BE2C (cell line): ENCODE data around the gene ANKRD35.
A peak's percentile ranks its signal among the peaks of the same experiment; 100 is the strongest.
"Not testable (repeated sequence)": the region's sequence is repeated elsewhere in the genome, so short reads cannot be mapped to it uniquely, and the experiment has no call there.

Experiments
- DNase-seq: peaks from one replicate; pipeline ENCODE4 v3.0.0-alpha.2; 2020
- H3K27me3 ChIP-seq: fragments of 250-450 bp; sonication (Bioruptor Pico); 2 replicates; pipeline ENCODE4 v1.5.1; 2020; ENCODE audit warnings: mild to moderate bottlenecking
- H3K36me3 ChIP-seq: fragments of 250-450 bp; sonication (Bioruptor Pico); 2 replicates; pipeline ENCODE4 v1.5.1; 2020; ENCODE audit warnings: mild to moderate bottlenecking
- H3K4me1 ChIP-seq: fragments of 250-450 bp; sonication (Bioruptor Pico); 2 replicates; pipeline ENCODE4 v1.5.1; 2020
- H3K4me3 ChIP-seq: 2 replicates; pipeline ENCODE4 v1.5.1; 2011; ENCODE audit warnings: low read depth, low read length
- H3K9me3 ChIP-seq: fragments of 250-450 bp; sonication (Bioruptor Pico); 2 replicates; pipeline ENCODE4 v1.5.1; 2020
- TF ChIP-seq, protein P1 (sequence below): IDR thresholded peaks from 2 replicates; pipeline ENCODE4 v1.5.1; 2012; ENCODE audit warnings: mild to moderate bottlenecking, low read depth, low read length

ANKRD35 gene

DNA sequence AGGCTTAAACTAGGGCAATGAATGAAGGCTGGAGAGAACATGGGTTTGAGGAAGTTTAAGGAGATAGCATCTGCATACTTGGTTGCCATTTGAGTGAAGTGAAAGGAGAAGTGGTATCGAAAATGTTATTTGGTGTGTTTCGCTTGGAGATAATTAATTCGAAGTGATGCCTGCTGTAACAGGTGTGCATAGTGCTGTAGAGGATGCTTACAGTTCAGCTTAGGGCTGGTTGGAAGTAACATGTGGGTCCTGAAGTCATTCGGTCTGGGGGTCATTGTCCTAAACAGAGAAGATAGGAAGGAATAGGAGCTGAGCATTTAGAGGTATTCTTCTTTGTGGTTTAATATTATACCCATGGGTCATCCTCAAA is 40.5 kb downstream of the ANKRD35 start:
- Histone ChIP-seq H3K9me3 (no peaks in the 10 kb centered on the region), H3K4me1 (no peaks in the 10 kb centered on the region), H3K27me3 (no peaks in the 10 kb centered on the region), H3K4me3 (peak overlapping the region; percentile 77), H3K36me3 (peaks cover 20% of the 10 kb centered on the region)
- TF ChIP-seq, protein P1, sequence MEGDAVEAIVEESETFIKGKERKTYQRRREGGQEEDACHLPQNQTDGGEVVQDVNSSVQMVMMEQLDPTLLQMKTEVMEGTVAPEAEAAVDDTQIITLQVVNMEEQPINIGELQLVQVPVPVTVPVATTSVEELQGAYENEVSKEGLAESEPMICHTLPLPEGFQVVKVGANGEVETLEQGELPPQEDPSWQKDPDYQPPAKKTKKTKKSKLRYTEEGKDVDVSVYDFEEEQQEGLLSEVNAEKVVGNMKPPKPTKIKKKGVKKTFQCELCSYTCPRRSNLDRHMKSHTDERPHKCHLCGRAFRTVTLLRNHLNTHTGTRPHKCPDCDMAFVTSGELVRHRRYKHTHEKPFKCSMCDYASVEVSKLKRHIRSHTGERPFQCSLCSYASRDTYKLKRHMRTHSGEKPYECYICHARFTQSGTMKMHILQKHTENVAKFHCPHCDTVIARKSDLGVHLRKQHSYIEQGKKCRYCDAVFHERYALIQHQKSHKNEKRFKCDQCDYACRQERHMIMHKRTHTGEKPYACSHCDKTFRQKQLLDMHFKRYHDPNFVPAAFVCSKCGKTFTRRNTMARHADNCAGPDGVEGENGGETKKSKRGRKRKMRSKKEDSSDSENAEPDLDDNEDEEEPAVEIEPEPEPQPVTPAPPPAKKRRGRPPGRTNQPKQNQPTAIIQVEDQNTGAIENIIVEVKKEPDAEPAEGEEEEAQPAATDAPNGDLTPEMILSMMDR: no peak
- DNase-seq: no peak

DNA sequence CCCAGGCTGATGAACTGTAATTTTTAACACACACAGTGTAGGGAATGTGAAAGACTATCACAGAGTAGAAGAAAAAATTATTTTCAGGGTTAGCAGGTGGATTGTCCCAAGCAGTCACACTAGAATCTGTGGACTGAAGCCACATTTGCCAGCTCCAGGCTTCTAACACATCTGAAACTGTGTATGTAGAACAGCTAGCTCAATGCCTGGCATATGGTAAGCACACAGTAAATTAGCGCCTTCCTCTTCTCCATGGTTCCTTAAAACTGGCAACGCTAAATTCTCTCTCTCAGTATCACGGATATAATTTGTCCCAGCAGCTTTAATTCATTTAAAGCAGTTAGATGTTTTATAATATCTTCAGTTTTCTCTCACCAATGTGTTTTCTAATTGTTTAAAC is 42.6 kb downstream of the ANKRD35 start:
- Histone ChIP-seq H3K4me3 (no peak overlapping the region), H3K27me3 (no peaks in the 10 kb centered on the region), H3K4me1 (no peaks in the 10 kb centered on the region), H3K36me3 (peaks cover 41% of the 10 kb centered on the region), H3K9me3 (no peaks in the 10 kb centered on the region)
- no peak for DNase-seq
- TF ChIP-seq, protein P1: no peak

DNA sequence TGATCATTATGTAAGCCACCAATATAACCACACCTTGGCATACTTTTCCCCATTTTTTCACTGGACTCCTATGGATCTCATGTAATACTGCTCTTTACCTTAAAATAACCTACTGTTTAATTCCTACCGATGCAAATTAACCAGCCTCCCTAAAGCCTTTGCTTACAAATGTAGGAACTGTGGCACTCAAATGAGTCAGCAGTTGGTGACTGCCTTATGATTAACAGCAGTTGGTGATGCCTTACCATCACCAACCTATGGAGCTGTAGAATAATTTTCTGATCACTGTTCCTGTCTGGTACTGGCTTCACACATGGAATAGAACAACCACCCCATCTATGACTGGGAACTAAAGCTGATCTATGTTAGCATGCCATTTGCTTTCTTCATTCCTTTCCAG is 48.0 kb downstream of the ANKRD35 start:
- Histone ChIP-seq H3K4me1 (no peaks in the 10 kb centered on the region), H3K9me3 (no peaks in the 10 kb centered on the region), H3K4me3 (no peak overlapping the region), H3K27me3 (no peaks in the 10 kb centered on the region), H3K36me3 (peaks cover 89% of the 10 kb centered on the region)
- TF ChIP-seq, protein P1: no peak
- DNase-seq: no peak

DNA sequence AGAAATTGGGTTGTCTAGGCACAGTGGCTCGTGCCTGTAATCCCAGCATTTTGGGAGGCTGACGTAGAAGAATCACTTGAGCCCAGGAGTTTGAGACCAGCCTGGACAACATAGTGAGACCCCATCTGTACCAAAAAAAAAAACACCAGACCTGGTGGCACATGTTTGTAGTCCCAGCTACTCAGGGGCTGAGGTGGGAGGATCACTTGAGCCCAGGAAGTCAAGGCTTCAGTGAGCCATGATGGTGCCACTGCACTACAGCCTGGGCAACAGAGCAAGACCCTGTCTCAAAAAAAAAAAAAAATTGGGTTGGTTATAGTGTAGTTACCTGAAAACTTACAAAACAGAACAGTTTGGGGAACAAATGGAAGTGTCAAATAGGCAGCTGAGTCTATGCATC is 54.9 kb downstream of the ANKRD35 start:
- not testable (repeated sequence) for DNase-seq, H3K27me3 ChIP-seq
- H3K36me3 ChIP-seq: peaks cover 91% of the 10 kb centered on the region

DNA sequence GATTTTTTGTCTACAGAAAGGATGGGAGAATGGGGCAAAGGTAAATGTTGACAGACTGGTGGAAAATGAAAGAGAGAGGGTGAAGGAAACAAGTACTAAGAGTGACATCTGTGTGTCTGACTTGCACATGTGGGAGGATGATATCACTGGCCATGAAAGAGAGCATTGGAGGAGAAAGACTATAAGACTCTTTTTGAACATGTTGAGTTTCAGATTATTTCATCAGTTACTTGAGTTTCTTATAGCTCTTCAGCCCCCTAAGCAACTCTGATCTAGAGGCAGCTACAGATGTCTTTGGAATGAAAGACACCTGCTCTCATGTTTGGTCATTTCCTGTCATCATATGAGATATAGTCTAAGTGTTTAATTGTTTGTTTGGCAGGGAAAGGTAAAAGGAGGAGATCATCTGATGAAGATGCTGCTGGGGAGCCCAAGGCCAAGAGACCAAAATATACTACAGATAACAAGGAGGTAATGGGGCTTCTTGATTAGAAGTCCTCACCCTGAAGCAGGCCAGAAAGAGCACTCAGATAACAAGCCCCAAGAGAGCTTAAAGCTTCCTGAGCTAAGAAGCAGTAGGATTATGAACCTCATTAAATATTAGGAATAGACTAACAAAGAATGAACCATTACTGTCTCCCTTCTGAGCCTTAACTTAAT is 57.2 kb downstream of the ANKRD35 start:
- no peak for DNase-seq
- Histone ChIP-seq H3K4me3 (no peak overlapping the region), H3K9me3 (no peaks in the 10 kb centered on the region), H3K4me1 (no peaks in the 10 kb centered on the region; the same call in 1 of the 2 replicates), H3K36me3 (peaks cover 78% of the 10 kb centered on the region), H3K27me3 (no peaks in the 10 kb centered on the region)
- TF ChIP-seq, protein P1: no peak

More for the DNA sequence above, 54.9 kb downstream of the ANKRD35 start:
- H3K4me1 ChIP-seq, H3K9me3 ChIP-seq, H3K4me3 ChIP-seq: not testable (repeated sequence)

DNA sequence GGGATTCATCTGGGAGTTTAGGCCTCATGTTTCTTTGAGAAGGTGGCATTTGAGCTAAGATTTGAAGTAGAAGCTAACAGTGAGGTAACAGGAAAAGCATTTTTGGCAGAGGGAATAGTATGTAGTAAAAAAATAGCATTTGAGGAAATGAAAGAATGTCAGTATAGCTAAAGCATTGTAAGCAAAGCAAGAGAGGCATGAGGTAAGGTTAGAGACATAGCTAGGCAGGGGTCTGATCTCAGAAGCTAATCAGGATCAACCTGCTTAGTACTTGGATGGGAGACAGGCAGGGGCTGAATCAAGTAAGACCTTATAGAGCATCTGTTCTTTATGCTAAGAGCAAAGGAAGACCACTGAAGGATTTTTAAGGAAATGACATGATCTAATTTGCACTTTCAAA is 57.7 kb downstream of the ANKRD35 start:
- peaks cover 72% of the 10 kb centered on the region for H3K36me3 ChIP-seq
- H3K9me3 ChIP-seq: no peaks in the 10 kb centered on the region
- H3K4me1 ChIP-seq: no peaks in the 10 kb centered on the region; the same call in 1 of the 2 replicates
- no peak for DNase-seq
- H3K4me3 ChIP-seq: no peak overlapping the region
- H3K27me3 ChIP-seq: no peaks in the 10 kb centered on the region
- TF ChIP-seq, protein P1: no peak
